ENCODE results near the gene NSF.
"Not testable (repeated sequence)": the region's sequence is repeated elsewhere in the genome, so short reads cannot be mapped to it uniquely, and the experiment has no call there.

Gene NSF

DNA sequence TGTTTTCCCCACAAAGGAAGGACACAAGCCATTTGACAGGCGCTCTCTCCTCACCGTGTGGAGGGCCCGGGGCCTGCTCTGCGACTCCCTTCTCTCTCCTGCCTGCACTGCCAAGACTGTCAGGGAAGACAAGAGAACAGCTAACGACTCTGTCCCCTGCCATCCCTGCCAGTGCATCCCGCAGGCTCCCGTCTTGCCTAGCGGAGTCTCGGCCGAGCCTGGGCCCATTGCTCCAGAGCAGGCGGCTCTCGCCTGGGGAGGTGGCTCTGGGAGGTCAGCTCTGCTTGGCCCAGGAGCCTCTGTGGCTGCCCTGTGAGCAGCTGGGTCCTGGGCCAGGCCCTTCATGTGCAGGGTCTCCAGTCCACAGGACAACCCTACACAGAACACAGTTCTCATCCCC is 175.0 kb downstream of the NSF start:
- H3K4me3 ChIP-seq (ENCODE audit: low read length): no peak overlapping the region
- no peaks in the 10 kb centered on the region for H3K4me1 ChIP-seq (ENCODE audit: control insufficient read depth, low read length)
- H3F3A ChIP-seq (ENCODE audit: control insufficient read depth, insufficient read depth): no peaks in the 10 kb centered on the region
- no peaks in the 10 kb centered on the region for H3K9me3 ChIP-seq (ENCODE audit: control insufficient read depth, insufficient read depth, low read length)
- H4K20me1 ChIP-seq (ENCODE audit: control insufficient read depth, insufficient read depth, low read depth, low read length): no peaks in the 10 kb centered on the region
- peaks cover 12% of the 10 kb centered on the region for H3K27me3 ChIP-seq (ENCODE audit: control insufficient read depth, low read length)
- no peaks in the 10 kb centered on the region for H3K9me2 ChIP-seq (replicated peaks; ENCODE audit: control insufficient read depth, low read length)
- H3K4me2 ChIP-seq (ENCODE audit: low read length): no peak overlapping the region
- TF ChIP-seq, protein P1, sequence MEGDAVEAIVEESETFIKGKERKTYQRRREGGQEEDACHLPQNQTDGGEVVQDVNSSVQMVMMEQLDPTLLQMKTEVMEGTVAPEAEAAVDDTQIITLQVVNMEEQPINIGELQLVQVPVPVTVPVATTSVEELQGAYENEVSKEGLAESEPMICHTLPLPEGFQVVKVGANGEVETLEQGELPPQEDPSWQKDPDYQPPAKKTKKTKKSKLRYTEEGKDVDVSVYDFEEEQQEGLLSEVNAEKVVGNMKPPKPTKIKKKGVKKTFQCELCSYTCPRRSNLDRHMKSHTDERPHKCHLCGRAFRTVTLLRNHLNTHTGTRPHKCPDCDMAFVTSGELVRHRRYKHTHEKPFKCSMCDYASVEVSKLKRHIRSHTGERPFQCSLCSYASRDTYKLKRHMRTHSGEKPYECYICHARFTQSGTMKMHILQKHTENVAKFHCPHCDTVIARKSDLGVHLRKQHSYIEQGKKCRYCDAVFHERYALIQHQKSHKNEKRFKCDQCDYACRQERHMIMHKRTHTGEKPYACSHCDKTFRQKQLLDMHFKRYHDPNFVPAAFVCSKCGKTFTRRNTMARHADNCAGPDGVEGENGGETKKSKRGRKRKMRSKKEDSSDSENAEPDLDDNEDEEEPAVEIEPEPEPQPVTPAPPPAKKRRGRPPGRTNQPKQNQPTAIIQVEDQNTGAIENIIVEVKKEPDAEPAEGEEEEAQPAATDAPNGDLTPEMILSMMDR (IDR thresholded peaks at IDR 0.05; ENCODE audit: low read depth, low read length, poor library complexity, severe bottlenecking): no peak
- no peak for TF ChIP-seq EZH2phosphoT487 (IDR thresholded peaks at IDR 0.05; ENCODE audit: borderline replicate concordance, low read length)
- H3K79me2 ChIP-seq (ENCODE audit: control insufficient read depth, low read length): no peaks in the 10 kb centered on the region
- H3K27ac ChIP-seq (ENCODE audit: low read depth, low read length): no peak overlapping the region
- H3K36me3 ChIP-seq (ENCODE audit: control insufficient read depth, low read length): no peaks in the 10 kb centered on the region

DNA sequence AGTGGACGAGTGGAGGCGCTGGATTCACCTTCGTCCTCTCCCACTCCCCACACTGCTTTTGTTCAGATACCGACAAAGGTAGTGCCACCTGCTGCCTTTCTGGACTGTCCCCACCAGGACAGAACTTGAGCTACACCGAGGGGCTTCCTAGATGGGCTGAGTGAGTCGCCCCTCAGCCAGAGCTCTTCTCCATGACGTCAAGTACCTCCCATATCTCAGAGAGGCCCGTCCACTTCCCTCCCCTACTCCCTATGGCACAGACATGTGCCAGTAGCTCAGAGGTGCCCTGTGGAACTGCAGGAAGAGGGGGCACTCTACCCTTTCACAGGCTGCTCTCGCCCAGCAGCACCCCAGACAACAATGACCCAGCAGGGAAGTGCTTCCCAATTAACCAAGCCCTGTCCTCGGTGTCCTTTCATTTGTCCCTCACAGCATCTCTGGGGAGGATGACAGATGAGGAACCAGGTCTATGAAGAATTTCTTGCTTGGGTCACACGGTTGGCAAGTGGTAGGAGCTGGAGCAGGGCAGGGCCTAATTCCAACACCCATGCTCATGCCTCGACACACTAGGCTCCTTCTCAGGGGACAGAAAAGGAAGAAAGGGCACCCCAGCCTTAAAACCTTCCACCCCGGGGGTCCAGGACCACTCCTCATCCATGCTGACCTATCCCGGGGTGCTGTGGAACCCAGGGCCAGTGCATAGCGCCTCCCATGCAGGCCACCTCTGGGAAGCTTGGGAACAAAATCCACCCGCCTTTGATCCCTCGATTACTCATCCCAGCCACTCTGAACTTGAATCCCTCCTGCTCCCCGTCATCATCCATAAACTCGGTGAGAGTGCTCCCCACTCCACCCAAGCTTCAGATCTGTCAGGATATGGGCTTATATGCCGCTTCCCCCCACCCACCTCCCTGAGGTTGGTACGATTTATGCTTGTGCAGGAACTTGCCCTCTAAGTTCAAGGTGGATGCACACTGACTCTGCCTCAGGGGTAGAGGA is 176.3 kb downstream of the NSF start:
- Histone ChIP-seq H3K4me3 (ENCODE audit: low read length) (no peak overlapping the region), H3F3A (ENCODE audit: control insufficient read depth, insufficient read depth) (no peaks in the 10 kb centered on the region), H4K20me1 (ENCODE audit: control insufficient read depth, insufficient read depth, low read depth, low read length) (no peaks in the 10 kb centered on the region), H3K9me3 (ENCODE audit: control insufficient read depth, insufficient read depth, low read length) (no peaks in the 10 kb centered on the region), H3K79me2 (ENCODE audit: control insufficient read depth, low read length) (no peaks in the 10 kb centered on the region), H3K4me2 (ENCODE audit: low read length) (no peak overlapping the region), H3K27ac (ENCODE audit: low read depth, low read length) (no peak overlapping the region), H3K36me3 (ENCODE audit: control insufficient read depth, low read length) (no peaks in the 10 kb centered on the region), H3K27me3 (ENCODE audit: control insufficient read depth, low read length) (peaks cover 20% of the 10 kb centered on the region), H3K4me1 (ENCODE audit: control insufficient read depth, low read length) (0 out of 2 replicates have a peak, but pooled peaks cover 5% of the 10 kb centered on the region), H3K9me2 (replicated peaks; ENCODE audit: control insufficient read depth, low read length) (no peaks in the 10 kb centered on the region)
- TF ChIP-seq, protein P1 (IDR thresholded peaks at IDR 0.05; ENCODE audit: low read depth, low read length, poor library complexity, severe bottlenecking): no peak
- no peak for TF ChIP-seq EZH2phosphoT487 (IDR thresholded peaks at IDR 0.05; ENCODE audit: borderline replicate concordance, low read length)

DNA sequence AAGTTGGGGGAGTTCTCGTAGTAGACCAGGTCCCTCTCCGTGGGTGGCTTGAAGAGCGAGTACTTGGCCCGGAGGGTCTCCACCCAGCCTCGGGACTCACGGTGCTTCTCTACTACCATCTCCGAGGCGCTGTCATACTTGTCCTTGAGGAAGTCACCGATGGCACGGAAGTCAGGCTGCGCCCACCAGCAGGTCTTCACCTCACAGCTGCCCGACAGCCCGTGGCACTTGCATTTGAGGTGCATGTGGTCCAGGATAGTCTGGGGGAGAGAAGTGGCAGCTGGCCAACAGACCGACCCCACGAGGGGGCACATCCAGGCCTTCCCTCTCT is 178.0 kb downstream of the NSF start:
- Histone ChIP-seq H3K4me1 (ENCODE audit: control insufficient read depth, low read length) (peaks cover 17% of the 10 kb centered on the region), H3F3A (ENCODE audit: control insufficient read depth, insufficient read depth) (no peaks in the 10 kb centered on the region), H3K27ac (ENCODE audit: low read depth, low read length) (no peak overlapping the region), H3K9me2 (replicated peaks; ENCODE audit: control insufficient read depth, low read length) (no peaks in the 10 kb centered on the region), H3K4me2 (ENCODE audit: low read length) (no peak overlapping the region), H3K36me3 (ENCODE audit: control insufficient read depth, low read length) (no peaks in the 10 kb centered on the region), H3K27me3 (ENCODE audit: control insufficient read depth, low read length) (peaks cover 34% of the 10 kb centered on the region), H4K20me1 (ENCODE audit: control insufficient read depth, insufficient read depth, low read depth, low read length) (no peaks in the 10 kb centered on the region), H3K4me3 (ENCODE audit: low read length) (no peak overlapping the region), H3K9me3 (ENCODE audit: control insufficient read depth, insufficient read depth, low read length) (no peaks in the 10 kb centered on the region), H3K79me2 (ENCODE audit: control insufficient read depth, low read length) (no peaks in the 10 kb centered on the region)
- TF ChIP-seq, protein P1 (IDR thresholded peaks at IDR 0.05; ENCODE audit: low read depth, low read length, poor library complexity, severe bottlenecking): no peak
- TF ChIP-seq EZH2phosphoT487 (IDR thresholded peaks at IDR 0.05; ENCODE audit: borderline replicate concordance, low read length): no peak

DNA sequence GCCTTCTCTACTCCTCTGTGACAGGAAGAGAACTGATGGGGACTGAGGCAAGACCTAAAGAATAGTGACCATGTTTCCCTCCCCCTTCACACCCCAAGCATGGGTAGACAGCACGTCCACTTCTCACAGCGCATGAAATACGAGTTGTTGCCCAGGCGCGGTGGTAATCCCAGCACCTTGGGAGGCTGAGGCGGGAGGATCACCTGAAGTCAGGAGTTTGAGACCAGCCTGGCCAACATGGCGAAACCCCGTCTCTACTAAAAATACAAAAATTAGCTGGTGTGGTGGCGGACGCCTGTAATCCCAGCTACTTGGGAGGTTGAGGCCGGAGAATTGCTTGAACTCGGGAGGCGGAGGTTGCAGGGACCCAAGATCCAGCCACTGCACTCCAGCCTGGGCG is 178.4 kb downstream of the NSF start:
- peaks cover 17% of the 10 kb centered on the region for H3K4me1 ChIP-seq (ENCODE audit: control insufficient read depth, low read length)
- not testable (repeated sequence) for H3F3A ChIP-seq (ENCODE audit: control insufficient read depth, insufficient read depth); H3K27ac ChIP-seq (ENCODE audit: low read depth, low read length); H4K20me1 ChIP-seq (ENCODE audit: control insufficient read depth, insufficient read depth, low read depth, low read length); H3K9me3 ChIP-seq (ENCODE audit: control insufficient read depth, insufficient read depth, low read length); H3K4me2 ChIP-seq (ENCODE audit: low read length); H3K9me2 ChIP-seq (replicated peaks; ENCODE audit: control insufficient read depth, low read length); H3K4me3 ChIP-seq (ENCODE audit: low read length); H3K36me3 ChIP-seq (ENCODE audit: control insufficient read depth, low read length); H3K79me2 ChIP-seq (ENCODE audit: control insufficient read depth, low read length)
- peaks cover 37% of the 10 kb centered on the region for H3K27me3 ChIP-seq (ENCODE audit: control insufficient read depth, low read length)
